Gastroesophageal sphincter (tissue), 4 donors: ENCODE results near the gene BAIAP2. TPM values are rescaled to one million over a fixed set of nuclear protein-coding genes. Genes with fewer than 3 reads are reported as not detected.

Experiments used
- ATAC-seq: fragments of 150-250 bp; one replicate; pipeline ENCODE4 v1.9.1; 2016; ENCODE audit warnings: mild to moderate bottlenecking, moderate library complexity
- H3K27ac ChIP-seq, 4 donors: fragments of 200-600 bp; sonication (generic) in 3 of 4; 1 replicate in 3 of 4; 2 replicates in 1 of 4; pipeline ENCODE4 v1.5.1; 2016 to 2019
- H3K27me3 ChIP-seq: fragments of 200-600 bp; sonication (generic); one replicate; pipeline ENCODE4 v1.5.1; 2019
- H3K36me3 ChIP-seq, 2 donors: fragments of 200-600 bp; sonication (generic); one replicate each; pipeline ENCODE4 v1.5.1; 2019; ENCODE audit warnings: control low read depth in 1 of 2
- H3K4me1 ChIP-seq, 3 donors: fragments of 200-600 bp; sonication (generic); 1 replicate in 2 of 3; 2 replicates in 1 of 3; pipeline ENCODE4 v1.5.1; 2016 to 2019; ENCODE audit warnings: control low read depth in 2 of 3
- H3K4me3 ChIP-seq, 2 donors: fragments of 200-600 bp; sonication (generic); one replicate each; pipeline ENCODE4 v1.5.1; 2019; ENCODE audit warnings: mild to moderate bottlenecking in 1 of 2, moderate library complexity in 1 of 2
- H3K9me3 ChIP-seq, 3 donors: fragments of 200-600 bp; sonication (generic); one replicate each; pipeline ENCODE4 v1.5.1; 2017 to 2019; ENCODE audit warnings: control low read depth in 2 of 3
- CTCF ChIP-seq, 4 experiments: fragments of 200-600 bp in 2 of 4; fragments of 450-650 bp in 2 of 4; sonication (generic) in 1 of 4; IDR thresholded peaks; one replicate each; pipeline ENCODE4 v1.5.1; 2017 to 2019; ENCODE audit warnings: antibody characterized with exemption in 4 of 4, mild to moderate bottlenecking in 2 of 4, moderate library complexity in 2 of 4
- EP300 ChIP-seq: sonication (generic); formaldehyde crosslinking; IDR thresholded peaks from one replicate; pipeline ENCODE4 v1.6.1; 2017; ENCODE audit warnings: antibody characterized with exemption, mild to moderate bottlenecking
- POLR2A ChIP-seq, 2 donors: fragments of 450-650 bp; IDR thresholded peaks; one replicate each; pipeline ENCODE4 v1.6.1; 2017; ENCODE audit warnings: antibody characterized with exemption in 2 of 2, mild to moderate bottlenecking in 2 of 2, moderate library complexity in 1 of 2
- POLR2AphosphoS5 ChIP-seq: sonication (generic); formaldehyde crosslinking; IDR thresholded peaks from one replicate; pipeline ENCODE4 v1.6.1; 2017; ENCODE audit warnings: antibody characterized with exemption
- WGBS, 2 donors: methylation state at CpG; one replicate each; pipeline ENCODE4 v1.1.5; 2018; ENCODE audit warnings: low coverage in 1 of 2; 5-methylcytosine and 5-hydroxymethylcytosine counted together
- total RNA-seq, 4 donors: library from RNA; depleted of rRNA; stranded (reverse); fragments of >200 nt; gene quantifications; one replicate each; pipeline ENCODE4 v1.1.0, GENCODE V29; 2016

The BAIAP2 gene
- total RNA-seq, 4 donors from 2014 or later: 32.7 to 54.9 (median 40.6) TPM

GRCh38 chr17:81000631-81001357 is 34.2 kb upstream of the BAIAP2 start:
- no peak for ATAC-seq
- TF ChIP-seq POLR2AphosphoS5 (no peak), POLR2A (IDR thresholded peaks at IDR 0.05) (no peak), CTCF (IDR thresholded peaks at IDR 0.05) (no peak), EP300 (no peak)
- Histone ChIP-seq H3K9me3 (no peaks in the 10 kb centered on the region), H3K27ac (no peak overlapping the region), H3K27me3 (peaks cover 30% of the 10 kb centered on the region), H3K36me3 (peaks cover 0 to 46% of the 10 kb centered on the region in 2 donors), H3K4me3 (no peak overlapping the region), H3K4me1 (peaks cover 0 to 33% (median 12%) of the 10 kb centered on the region in 3 donors)
- WGBS, 2 donors: 69% methylated on average over 5 of the region's 18 CpGs; no CpG with 5 or more reads in 1 of the 2 donors

- Histone ChIP-seq H3K27ac (no peak overlapping the region), H3K27me3 (peaks cover 34% of the 10 kb centered on the region), H3K4me1 (peaks cover 0 to 33% (median 12%) of the 10 kb centered on the region in 3 donors), H3K4me3 (no peak overlapping the region), H3K9me3 (no peaks in the 10 kb centered on the region), H3K36me3 (peaks cover 0 to 34% of the 10 kb centered on the region in 2 donors)
- no peak for ATAC-seq
- 73% methylated on average over 3 of the region's 10 CpGs; no CpG with 5 or more reads in 1 of the 2 donors for WGBS, 2 donors
- TF ChIP-seq CTCF (IDR thresholded peaks at IDR 0.05) (no peak), POLR2A (IDR thresholded peaks at IDR 0.05) (no peak), POLR2AphosphoS5 (no peak), EP300 (no peak)
Measured at GRCh38 chr17:81002013-81002384, 33.0 kb upstream of the BAIAP2 start.

GRCh38 chr17:81002409-81003361 is 32.3 kb upstream of the BAIAP2 start:
- peak; percentile 60 for ATAC-seq
- Histone ChIP-seq H3K4me3 (no peak overlapping the region), H3K36me3 (peaks cover 0 to 27% of the 10 kb centered on the region in 2 donors), H3K9me3 (no peaks in the 10 kb centered on the region), H3K27ac (no peak overlapping the region), H3K4me1 (peaks cover 0 to 33% (median 12%) of the 10 kb centered on the region in 3 donors), H3K27me3 (peaks cover 34% of the 10 kb centered on the region)
- TF ChIP-seq POLR2AphosphoS5 (peak; percentile 48), EP300 (no peak)
- WGBS, 2 donors: 16 to 49% methylated on average over 12 to 13 of the region's 21 CpGs

- WGBS, 2 donors: 22% methylated on average over 5 of the region's 72 CpGs; no CpG with 5 or more reads in 1 of the 2 donors
- peaks cover 0 to 33% (median 12%) of the 10 kb centered on the region in 3 donors for H3K4me1 ChIP-seq
- H3K9me3 ChIP-seq: no peaks in the 10 kb centered on the region
- TF ChIP-seq CTCF (IDR thresholded peaks at IDR 0.05) (no peak), EP300 (no peak), POLR2A (IDR thresholded peaks at IDR 0.05) (no peak)
- H3K27me3 ChIP-seq: peaks cover 34% of the 10 kb centered on the region
- peak; percentile 26 for ATAC-seq
- H3K27ac ChIP-seq: peak overlapping the region in 1 of 4 donors; percentile 11
- peaks cover 0 to 15% of the 10 kb centered on the region in 2 donors for H3K36me3 ChIP-seq
- peak overlapping the region in 1 of 2 donors; percentile 45 for H3K4me3 ChIP-seq
Measured at GRCh38 chr17:81003711-81004475, 31.1 kb upstream of the BAIAP2 start.
